NB4 (cell line): ENCODE results near the gene TTLL5.

Experiments used
- CTCF ChIP-seq: IDR thresholded peaks from one replicate; pipeline ENCODE4 v1.5.1; 2012; ENCODE audit warnings: low read depth, low read length
- MAX ChIP-seq: IDR thresholded peaks from 2 replicates; pipeline ENCODE4 v1.6.1; 2011; ENCODE audit warnings: low read depth, low read length
- POLR2A ChIP-seq: IDR thresholded peaks from 2 replicates; pipeline ENCODE4 v1.6.1; 2011; ENCODE audit warnings: mild to moderate bottlenecking; ENCODE audit not compliant: insufficient read length; ENCODE audit errors: extremely low read depth

- TF ChIP-seq CTCF (no peak), MAX (no peak), POLR2A (no peak)
Measured at GRCh38 chr14:75738192-75738591, 77.1 kb downstream of the TTLL5 start.
